Keratinocyte (primary cell): Measurements from ENCODE around the gene CCER1. TPM values are rescaled to one million over a fixed set of nuclear protein-coding genes. Genes with fewer than 3 reads are reported as not detected.

Experiments
- DNase-seq: peaks from one replicate; pipeline ENCODE4 v3.0.0-alpha.2; 2011; ENCODE audit warnings: low read depth, missing footprints, low spot score
- FAIRE-seq: peaks from 2 replicates; lab custom pipeline; 2011; peaks lifted over from hg19 to GRCh38; lab: Jason Lieb, UNC
- H2AFZ ChIP-seq: 2 replicates; pipeline ENCODE4 v1.6.0; 2012; ENCODE audit warnings: low read length, control low read depth, inconsistent platforms; ENCODE audit not compliant: control insufficient read depth
- H3K27ac ChIP-seq: 2 replicates; pipeline ENCODE4 v1.5.1; 2011; ENCODE audit warnings: low read length; ENCODE audit not compliant: control insufficient read depth, insufficient read depth
- H3K27me3 ChIP-seq: 3 replicates; pipeline ENCODE4 v1.6.0; 2011; ENCODE audit warnings: low read length; ENCODE audit not compliant: control insufficient read depth, insufficient read depth; ENCODE audit errors: extremely low read depth
- H3K36me3 ChIP-seq, 2 experiments: 2 replicates in 1 of 2; 3 replicates in 1 of 2; pipeline ENCODE4 v1.5.1; 2011; ENCODE audit warnings: low read length in 2 of 2, mild to moderate bottlenecking in 1 of 2; ENCODE audit not compliant: control insufficient read depth in 2 of 2, insufficient read depth in 2 of 2; ENCODE audit errors: extremely low read depth in 1 of 2
- H3K4me1 ChIP-seq: 3 replicates; pipeline ENCODE4 v1.5.1; 2011; ENCODE audit warnings: low read length; ENCODE audit not compliant: control insufficient read depth, insufficient read depth; ENCODE audit errors: extremely low read depth
- H3K4me2 ChIP-seq: 3 replicates; pipeline ENCODE4 v1.6.0; 2011; ENCODE audit warnings: low read depth, low read length; ENCODE audit not compliant: control insufficient read depth, insufficient read depth; ENCODE audit errors: extremely low read depth
- H3K4me3 ChIP-seq, 3 experiments: fragments of 200-600 bp in 1 of 3; sonication (generic) in 1 of 3; 2 replicates in 2 of 3; 3 replicates in 1 of 3; pipeline ENCODE4 v1.5.1; 2011 to 2016; ENCODE audit warnings: low read length in 3 of 3, mild to moderate bottlenecking in 3 of 3, control low read depth in 2 of 3, inconsistent platforms in 1 of 3, low read depth in 1 of 3, mixed read lengths in 1 of 3, mixed run types in 1 of 3, moderate library complexity in 1 of 3; ENCODE audit not compliant: control insufficient read depth in 2 of 3, insufficient read depth in 2 of 3; ENCODE audit errors: extremely low read depth in 1 of 3
- H3K79me2 ChIP-seq: 2 replicates; pipeline ENCODE4 v1.6.0; 2012; ENCODE audit warnings: low read length; ENCODE audit not compliant: control insufficient read depth, insufficient read depth
- H3K9ac ChIP-seq: 3 replicates; pipeline ENCODE4 v1.6.0; 2011; ENCODE audit warnings: low read length; ENCODE audit not compliant: control insufficient read depth, insufficient read depth; ENCODE audit errors: extremely low read depth
- H3K9me1 ChIP-seq: 3 replicates; pipeline ENCODE4 v1.6.0; 2011; ENCODE audit warnings: low read length; ENCODE audit not compliant: control insufficient read depth, insufficient read depth; ENCODE audit errors: extremely low read depth
- H3K9me3 ChIP-seq: 2 replicates; pipeline ENCODE4 v1.5.1; 2012; ENCODE audit warnings: low read depth, low read length; ENCODE audit not compliant: control insufficient read depth
- H4K20me1 ChIP-seq: 3 replicates; pipeline ENCODE4 v1.6.0; 2011; ENCODE audit warnings: low read length; ENCODE audit not compliant: control insufficient read depth, insufficient read depth; ENCODE audit errors: extremely low read depth
- CTCF ChIP-seq, 3 experiments: IDR thresholded peaks in 1 of 3; conservative IDR thresholded peaks in 1 of 3; optimal IDR thresholded peaks in 1 of 3; 2 replicates in 2 of 3; 3 replicates in 1 of 3; pipeline versions ENCODE3 to v1.5.1; 2011; ENCODE audit warnings: low read length in 3 of 3, mild to moderate bottlenecking in 3 of 3, moderate library complexity in 2 of 3, control low read depth in 1 of 3, inconsistent platforms in 1 of 3; ENCODE audit not compliant: insufficient read depth in 2 of 3; ENCODE audit errors: extremely low read depth in 1 of 3
- EZH2 ChIP-seq: IDR thresholded peaks from one replicate; pipeline ENCODE4 v1.6.1; 2012; ENCODE audit warnings: inconsistent platforms, mild to moderate bottlenecking, low read length, moderate library complexity
- dilution Hi-C: fragments of 300-500 bp; cut with MboI; formaldehyde crosslinking; loops from one replicate; pipeline ENCODE4 v1.7.0; 2020; ENCODE audit warnings: low sequenced_read_pairs; ENCODE audit not compliant: extremely low pct_ligation_motif_present
- polyA plus RNA-seq, 5 experiments: library from polyadenylated mRNA; depleted of rRNA in 3 of 5; stranded (reverse) in 3 of 5; stranded (forward) in 1 of 5; unstranded in 1 of 5; fragments of >200 nt; gene quantifications; 1 replicate in 1 of 5; 2 replicates in 3 of 5; 3 replicates in 1 of 5; pipeline versions ENCODE4 v1.2.1 to v1.2.3, GENCODE V29; 2011 to 2012; ENCODE audit warnings: missing spikeins in 2 of 5, low read depth in 1 of 5, low replicate concordance in 1 of 5

The CCER1 gene
- polyA plus RNA-seq, 1 donor (not counting 4 experiments of a cell fraction or from before 2014, with no cell fraction given), result not detected

- peak; percentile 73 for FAIRE-seq
- Histone ChIP-seq H3K4me2 (no peak overlapping the region), H2AFZ (no peak overlapping the region), H3K4me1 (peaks cover 24% of the 10 kb centered on the region), H3K27ac (no peak overlapping the region), H4K20me1 (no peaks in the 10 kb centered on the region), H3K79me2 (no peaks in the 10 kb centered on the region), H3K9me3 (no peaks in the 10 kb centered on the region), H3K36me3 (no peaks in the 10 kb centered on the region), H3K27me3 (no peaks in the 10 kb centered on the region), H3K9ac (no peak overlapping the region), H3K4me3 (no peak overlapping the region), H3K9me1 (no peaks in the 10 kb centered on the region)
- TF ChIP-seq EZH2 (no peak), CTCF (optimal IDR thresholded peaks at IDR 0.05 in 1 of 3, IDR thresholded peaks at IDR 0.05 in 1 of 3, conservative IDR thresholded peaks at IDR 0.05 in 1 of 3; ENCODE audit: extremely low read depth in 1 of 3, insufficient read depth in 2 of 3, low read length in 3 of 3) (peak; percentile 67 to 80 (median 77))
- dilution Hi-C loops, result no loop called here
- DNase-seq, result no peak
Observed at GRCh38 chr12:90909069-90909770, 45.8 kb downstream of the CCER1 start.

- Histone ChIP-seq H3K27ac (no peak overlapping the region), H2AFZ (no peak overlapping the region), H3K27me3 (no peaks in the 10 kb centered on the region), H3K9ac (no peak overlapping the region), H4K20me1 (no peaks in the 10 kb centered on the region), H3K4me1 (peaks cover 24% of the 10 kb centered on the region), H3K4me2 (no peak overlapping the region), H3K9me3 (no peaks in the 10 kb centered on the region), H3K9me1 (no peaks in the 10 kb centered on the region), H3K4me3 (no peak overlapping the region), H3K36me3 (no peaks in the 10 kb centered on the region), H3K79me2 (no peaks in the 10 kb centered on the region)
- TF ChIP-seq CTCF (optimal IDR thresholded peaks at IDR 0.05 in 1 of 3, IDR thresholded peaks at IDR 0.05 in 1 of 3, conservative IDR thresholded peaks at IDR 0.05 in 1 of 3; ENCODE audit: extremely low read depth in 1 of 3, insufficient read depth in 2 of 3, low read length in 3 of 3) (no peak), EZH2 (no peak)
- FAIRE-seq (no peak), DNase-seq (no peak)
- dilution Hi-C loops, result no loop called here
Observed at GRCh38 chr12:90908465-90908864, 46.5 kb downstream of the CCER1 start.
